Spinal cord (tissue), 10 donors: ENCODE data around the gene CENPI. TPM values are rescaled to one million over a fixed set of nuclear protein-coding genes. Genes with fewer than 3 reads are reported as not detected.
"Not testable (repeated sequence)": the region's sequence is repeated elsewhere in the genome, so short reads cannot be mapped to it uniquely, and the experiment has no call there.

ENCODE experiments used
- DNase-seq, 6 donors: peaks; one replicate each; pipeline versions ENCODE4 v3.0.0 to v3.0.0-alpha.2; 2013 to 2015; ENCODE audit warnings: low spot score in 6 of 6, low read depth in 4 of 6
- H3K27ac ChIP-seq: one replicate; pipeline ENCODE4 v1.5.1; 2013; ENCODE audit warnings: low read depth, low read length, control low read depth
- H3K27me3 ChIP-seq: one replicate; pipeline ENCODE4 v1.6.1; 2013; ENCODE audit warnings: low read length; ENCODE audit not compliant: control insufficient read depth, insufficient read depth
- H3K36me3 ChIP-seq: one replicate; pipeline ENCODE4 v1.6.1; 2013; ENCODE audit warnings: low read length; ENCODE audit not compliant: control insufficient read depth, insufficient read depth
- H3K4me1 ChIP-seq: one replicate; pipeline ENCODE4 v1.6.1; 2013; ENCODE audit warnings: low read length; ENCODE audit not compliant: control insufficient read depth, insufficient read depth
- H3K4me3 ChIP-seq: one replicate; pipeline ENCODE4 v1.5.1; 2013; ENCODE audit warnings: low read depth, low read length, control low read depth
- H3K9me3 ChIP-seq: one replicate; pipeline ENCODE4 v1.6.1; 2013; ENCODE audit warnings: low read length; ENCODE audit not compliant: control insufficient read depth, insufficient read depth
- WGBS: methylation state at CpG from one replicate; pipeline ENCODE4 v1.1.5; 2013; ENCODE audit warnings: missing lambda C conversion rate; ENCODE audit not compliant: insufficient coverage; 5-methylcytosine and 5-hydroxymethylcytosine counted together
- long read RNA-seq, 4 donors: transcript quantifications; one replicate each; lab custom pipeline, GENCODE V29; 2026
- polyA plus RNA-seq, 2 donors: library from polyadenylated mRNA; unstranded; fragments of 120-200 nt; gene quantifications; one replicate each; pipeline ENCODE4 v1.2.1, GENCODE V29; 2013; ENCODE audit not compliant: insufficient read length in 2 of 2
- total RNA-seq, 2 donors: library from RNA; depleted of rRNA in 1 of 2; stranded (reverse); fragments of 120-200 nt in 1 of 2; fragments of >200 nt in 1 of 2; gene quantifications; one replicate each; pipeline versions ENCODE4 v1.2.3 to v1.2.4, GENCODE V29; 2013 to 2014
- donor health status: healthy.

The CENPI gene, protein sequence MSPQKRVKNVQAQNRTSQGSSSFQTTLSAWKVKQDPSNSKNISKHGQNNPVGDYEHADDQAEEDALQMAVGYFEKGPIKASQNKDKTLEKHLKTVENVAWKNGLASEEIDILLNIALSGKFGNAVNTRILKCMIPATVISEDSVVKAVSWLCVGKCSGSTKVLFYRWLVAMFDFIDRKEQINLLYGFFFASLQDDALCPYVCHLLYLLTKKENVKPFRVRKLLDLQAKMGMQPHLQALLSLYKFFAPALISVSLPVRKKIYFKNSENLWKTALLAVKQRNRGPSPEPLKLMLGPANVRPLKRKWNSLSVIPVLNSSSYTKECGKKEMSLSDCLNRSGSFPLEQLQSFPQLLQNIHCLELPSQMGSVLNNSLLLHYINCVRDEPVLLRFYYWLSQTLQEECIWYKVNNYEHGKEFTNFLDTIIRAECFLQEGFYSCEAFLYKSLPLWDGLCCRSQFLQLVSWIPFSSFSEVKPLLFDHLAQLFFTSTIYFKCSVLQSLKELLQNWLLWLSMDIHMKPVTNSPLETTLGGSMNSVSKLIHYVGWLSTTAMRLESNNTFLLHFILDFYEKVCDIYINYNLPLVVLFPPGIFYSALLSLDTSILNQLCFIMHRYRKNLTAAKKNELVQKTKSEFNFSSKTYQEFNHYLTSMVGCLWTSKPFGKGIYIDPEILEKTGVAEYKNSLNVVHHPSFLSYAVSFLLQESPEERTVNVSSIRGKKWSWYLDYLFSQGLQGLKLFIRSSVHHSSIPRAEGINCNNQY
- total RNA-seq (10 to 100 TPM in 1 of 2 donors, 1 to 10 TPM in 1; 8.7 to 13.6 TPM), polyA plus RNA-seq (1 to 10 TPM; 4.2 to 5.2 TPM)
- long read RNA-seq, donor 1, result 0 reads
- long read RNA-seq, donor 2, result 0 reads
- long read RNA-seq, donor 3, result 0 reads
- long read RNA-seq, donor 4, result 0 reads

DNA sequence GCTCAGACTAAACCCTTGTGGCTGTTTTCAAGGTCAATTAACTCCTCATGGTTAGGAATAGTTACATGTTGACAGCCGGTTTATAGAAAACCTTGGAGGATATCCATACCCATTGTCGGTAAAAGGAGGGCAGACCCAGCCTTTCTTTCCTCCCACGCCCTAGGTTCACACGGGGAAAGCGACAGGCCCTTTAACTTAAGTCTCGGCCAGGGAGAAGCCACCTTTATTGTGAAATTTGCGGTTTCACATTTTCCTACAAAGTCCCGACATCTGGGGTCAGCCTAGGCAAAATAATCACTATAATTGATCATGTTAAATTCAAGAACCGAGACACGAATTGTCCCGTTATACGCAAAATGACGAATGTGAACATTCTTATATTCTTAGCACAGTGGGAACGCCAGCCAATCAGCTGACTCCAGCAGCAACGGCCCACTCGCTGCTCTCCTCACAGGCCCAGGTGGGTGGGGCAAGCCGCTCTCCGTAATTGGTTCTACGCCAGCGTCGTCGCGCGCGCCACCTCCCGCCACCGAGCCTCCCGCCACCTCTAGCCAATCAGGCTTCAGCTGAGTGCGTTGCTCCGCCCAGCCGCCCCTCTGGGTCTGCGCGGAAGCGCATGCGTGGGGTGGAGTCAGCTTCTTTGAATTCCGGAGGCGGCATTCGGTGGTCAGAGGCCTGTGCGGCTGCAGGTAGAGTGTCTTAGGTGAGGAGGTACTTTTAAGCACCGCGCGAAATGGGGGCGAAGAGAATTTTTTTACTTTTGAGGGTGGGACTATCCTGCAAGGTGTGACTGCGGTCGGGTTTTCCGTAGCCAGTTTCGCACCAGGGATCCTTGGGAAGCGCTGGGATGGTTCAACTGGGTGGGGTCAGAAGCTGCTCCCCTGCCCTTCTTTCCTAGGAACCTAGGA is at the start of gene CENPI:
Gene CENPI (plus strand): TSS at position 659 of the 908 bp plus-strand sequence. CDS start 2,867 bp downstream, outside the sequence.
- Histone ChIP-seq H3K27ac (peak within 1 kb of the TSS; percentile 75), H3K4me3 (peak within 1 kb of the TSS; percentile 62), H3K36me3 (no peaks in the 10 kb centered on the region), H3K27me3 (peaks cover 2% of the 10 kb centered on the region), H3K4me1 (no peaks in the 10 kb centered on the region), H3K9me3 (no peaks in the 10 kb centered on the region)
- WGBS, result 25% methylated on average over 47 of the region's 48 CpGs
- DNase-seq, result peak; percentile 49 to 97 (median 82)

DNA sequence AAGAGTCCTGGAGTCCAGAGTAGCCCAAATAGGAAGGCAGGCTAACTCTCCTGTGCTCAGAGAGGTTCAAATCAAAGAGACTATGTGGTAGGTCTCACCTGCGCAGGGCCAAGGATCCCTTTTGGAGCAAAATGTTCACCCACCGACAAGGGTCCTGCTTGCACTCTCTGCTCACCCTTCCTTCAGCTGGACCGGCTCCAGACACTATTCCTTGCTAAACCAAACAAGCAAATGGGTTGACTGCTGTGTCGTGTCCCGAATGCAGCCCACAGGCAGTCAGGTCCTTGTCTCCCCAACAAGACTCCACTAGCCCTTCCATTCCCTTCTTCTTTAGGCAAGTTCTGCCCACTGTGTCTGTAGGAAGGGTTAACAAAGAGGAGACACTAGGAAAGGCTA is 46.9 kb upstream of the CENPI start:
- H3K4me3 ChIP-seq, result peak overlapping the region; percentile 76
- H3K27me3 ChIP-seq, result no peaks in the 10 kb centered on the region
- H3K36me3 ChIP-seq, result no peaks in the 10 kb centered on the region
- WGBS, result 33% methylated on average over 4 of the region's 5 CpGs
- peak in 1 of 6 donors; percentile 2 for DNase-seq
- H3K9me3 ChIP-seq, result no peaks in the 10 kb centered on the region
- H3K27ac ChIP-seq, result no peak overlapping the region
- H3K4me1 ChIP-seq, result peaks cover 6% of the 10 kb centered on the region

DNA sequence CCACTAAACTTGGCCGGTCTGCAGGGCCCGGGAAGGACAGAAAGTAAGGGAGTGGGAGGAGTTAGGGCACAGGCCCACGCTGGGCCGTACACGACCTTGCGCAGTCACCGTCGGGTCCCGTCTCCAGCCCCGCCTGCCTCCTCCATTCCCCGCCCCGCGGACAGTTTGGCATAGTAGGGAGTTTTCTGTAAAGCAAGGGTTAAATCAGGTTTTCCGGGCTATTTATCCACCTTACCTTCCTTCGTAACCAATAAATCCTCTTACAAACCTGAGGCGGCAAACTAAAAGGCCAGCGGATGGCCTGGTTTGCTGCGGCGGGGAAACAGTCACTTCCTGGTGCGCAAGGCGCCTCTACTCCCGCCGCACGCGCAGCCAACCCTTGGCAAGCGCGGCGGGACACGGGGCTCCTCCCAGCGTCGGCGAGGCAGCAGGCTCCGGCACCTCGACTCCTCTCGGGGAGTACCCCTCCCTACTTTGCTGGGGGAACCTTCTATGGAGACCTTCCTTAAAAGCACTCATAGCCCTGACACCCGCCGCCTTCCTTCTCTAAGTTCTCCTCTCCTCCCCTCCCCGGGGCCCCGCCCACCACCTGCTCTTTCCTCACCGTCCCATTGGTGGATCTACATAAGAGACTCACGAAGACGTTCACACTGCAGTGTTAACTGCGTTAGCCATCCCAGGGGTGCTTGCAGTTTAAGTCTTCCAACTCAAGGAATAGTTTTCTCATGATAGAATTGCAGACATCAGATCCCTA is 46.3 kb upstream of the CENPI start, which contains the start of gene TRMT2B:
Gene TRMT2B (minus strand): TSS at position 563 of the 754 bp plus-strand sequence. CDS start 9,822 bp downstream, outside the sequence.
- H3K4me3 ChIP-seq, result peak within 1 kb of the TSS; percentile 76
- 23% methylated on average over 37 of the region's 43 CpGs for WGBS
- H3K36me3 ChIP-seq, result no peaks in the 10 kb centered on the region
- no peaks in the 10 kb centered on the region for H3K9me3 ChIP-seq
- peak within 1 kb of the TSS; percentile 57 for H3K27ac ChIP-seq
- H3K4me1 ChIP-seq, result peaks cover 6% of the 10 kb centered on the region
- peak; percentile 19 to 86 (median 35) for DNase-seq
- no peaks in the 10 kb centered on the region for H3K27me3 ChIP-seq

DNA sequence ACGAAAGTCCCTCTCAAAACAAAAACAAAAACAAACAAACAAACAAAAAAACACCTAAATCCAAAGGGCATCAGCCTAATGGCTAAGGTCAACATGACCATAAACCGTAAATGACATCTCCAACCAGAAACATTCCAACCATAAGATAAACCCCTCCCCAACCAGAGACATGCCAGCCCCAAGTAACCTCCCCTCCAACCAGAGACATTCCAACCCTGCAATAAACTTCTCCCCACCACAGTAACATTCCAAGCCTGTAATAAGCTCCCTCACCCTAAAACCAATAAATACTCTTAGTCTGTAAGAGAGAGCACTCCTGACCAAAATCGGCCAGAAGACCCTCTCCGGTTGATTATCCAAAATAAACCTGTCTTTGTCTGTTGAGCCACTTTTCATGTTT is 41.5 kb upstream of the CENPI start:
- H3K27me3 ChIP-seq, H3K4me1 ChIP-seq, H3K36me3 ChIP-seq, H3K4me3 ChIP-seq, H3K9me3 ChIP-seq, H3K27ac ChIP-seq, DNase-seq: not testable (repeated sequence)
- 84% methylated on average over 4 of the region's 4 CpGs for WGBS

DNA sequence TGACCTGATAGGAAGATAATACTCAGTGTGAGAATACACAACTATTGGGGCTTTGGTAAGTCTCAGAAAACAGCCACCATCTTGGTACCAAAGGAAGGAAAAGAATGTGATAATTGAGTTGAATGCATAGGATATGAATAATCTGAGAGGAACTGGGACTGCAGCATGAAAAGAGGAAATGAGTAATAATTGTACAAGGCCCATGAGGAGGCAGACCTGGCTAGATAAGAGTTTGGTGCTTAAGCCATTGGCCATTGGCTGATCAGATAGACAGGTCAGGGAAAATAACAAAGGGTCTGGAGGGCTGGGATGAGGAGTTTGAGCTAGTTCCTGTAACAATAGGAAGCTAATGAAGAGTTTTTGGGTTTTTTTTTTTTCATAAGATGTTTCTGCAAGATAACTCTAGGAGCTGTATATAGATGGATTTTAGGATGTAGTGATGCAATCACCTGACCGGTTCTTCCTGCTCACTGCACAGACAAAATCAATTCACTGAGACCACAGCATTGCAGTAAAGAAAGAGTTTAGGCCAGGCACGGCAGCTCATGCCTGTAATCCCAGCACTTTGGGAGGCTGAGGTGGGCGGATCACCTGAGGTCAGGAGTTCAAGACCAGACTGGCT is 40.8 kb upstream of the CENPI start:
- WGBS, result no CpG with 5 or more reads among the region's 3 CpGs
- no peak overlapping the region for H3K27ac ChIP-seq
- no peaks in the 10 kb centered on the region for H3K36me3 ChIP-seq
- no peaks in the 10 kb centered on the region for H3K4me1 ChIP-seq
- no peaks in the 10 kb centered on the region for H3K27me3 ChIP-seq
- no peak overlapping the region for H3K4me3 ChIP-seq
- no peaks in the 10 kb centered on the region for H3K9me3 ChIP-seq
- DNase-seq, result no peak

DNA sequence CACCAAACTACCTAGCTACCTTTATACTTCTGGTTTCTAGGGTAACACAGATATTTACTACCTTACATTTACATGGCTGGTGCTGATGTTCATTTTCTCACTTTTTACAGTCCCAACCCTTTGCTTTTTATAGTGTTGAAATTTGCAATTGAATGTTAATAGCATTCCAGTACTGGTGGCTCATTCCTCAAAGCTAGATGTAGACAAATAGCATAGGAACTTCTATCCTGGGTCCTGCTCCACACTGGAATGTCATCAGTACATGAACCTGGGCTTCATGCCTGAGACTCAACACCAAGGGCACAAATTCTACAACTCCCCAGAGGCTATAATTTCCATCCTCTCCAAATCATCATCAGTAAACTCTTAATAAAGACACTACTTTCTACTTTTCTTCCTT is 35.8 kb upstream of the CENPI start:
- no peaks in the 10 kb centered on the region for H3K4me1 ChIP-seq
- H3K27ac ChIP-seq, result no peak overlapping the region
- H3K4me3 ChIP-seq, result no peak overlapping the region
- no peaks in the 10 kb centered on the region for H3K9me3 ChIP-seq
- DNase-seq, result no peak
- H3K27me3 ChIP-seq, result no peaks in the 10 kb centered on the region
- H3K36me3 ChIP-seq, result no peaks in the 10 kb centered on the region

DNA sequence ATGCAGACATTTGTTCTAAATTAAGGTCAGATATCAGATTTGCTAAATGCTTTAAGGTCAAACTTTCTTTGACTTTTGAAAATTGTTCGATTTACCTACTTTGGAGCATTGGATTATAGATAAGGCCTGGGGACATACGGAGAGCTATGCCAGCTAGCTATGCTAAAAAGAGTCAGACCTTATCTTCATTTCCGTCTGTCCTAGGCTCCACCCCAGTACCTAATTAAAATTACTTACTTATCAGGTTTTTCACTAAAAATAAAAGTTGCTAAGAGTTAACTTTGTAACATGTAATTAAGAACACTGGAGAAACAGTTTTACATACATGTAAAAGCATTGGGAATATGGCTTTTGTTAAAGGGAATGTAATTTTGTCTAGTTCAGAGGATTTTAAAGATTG is 26.4 kb upstream of the CENPI start:
- H3K27me3 ChIP-seq, result no peaks in the 10 kb centered on the region
- H3K27ac ChIP-seq, result no peak overlapping the region
- no peaks in the 10 kb centered on the region for H3K9me3 ChIP-seq
- H3K4me3 ChIP-seq, result no peak overlapping the region
- H3K36me3 ChIP-seq, result no peaks in the 10 kb centered on the region
- H3K4me1 ChIP-seq, result no peaks in the 10 kb centered on the region
- no CpG with 5 or more reads among the region's 3 CpGs for WGBS
- no peak for DNase-seq

DNA sequence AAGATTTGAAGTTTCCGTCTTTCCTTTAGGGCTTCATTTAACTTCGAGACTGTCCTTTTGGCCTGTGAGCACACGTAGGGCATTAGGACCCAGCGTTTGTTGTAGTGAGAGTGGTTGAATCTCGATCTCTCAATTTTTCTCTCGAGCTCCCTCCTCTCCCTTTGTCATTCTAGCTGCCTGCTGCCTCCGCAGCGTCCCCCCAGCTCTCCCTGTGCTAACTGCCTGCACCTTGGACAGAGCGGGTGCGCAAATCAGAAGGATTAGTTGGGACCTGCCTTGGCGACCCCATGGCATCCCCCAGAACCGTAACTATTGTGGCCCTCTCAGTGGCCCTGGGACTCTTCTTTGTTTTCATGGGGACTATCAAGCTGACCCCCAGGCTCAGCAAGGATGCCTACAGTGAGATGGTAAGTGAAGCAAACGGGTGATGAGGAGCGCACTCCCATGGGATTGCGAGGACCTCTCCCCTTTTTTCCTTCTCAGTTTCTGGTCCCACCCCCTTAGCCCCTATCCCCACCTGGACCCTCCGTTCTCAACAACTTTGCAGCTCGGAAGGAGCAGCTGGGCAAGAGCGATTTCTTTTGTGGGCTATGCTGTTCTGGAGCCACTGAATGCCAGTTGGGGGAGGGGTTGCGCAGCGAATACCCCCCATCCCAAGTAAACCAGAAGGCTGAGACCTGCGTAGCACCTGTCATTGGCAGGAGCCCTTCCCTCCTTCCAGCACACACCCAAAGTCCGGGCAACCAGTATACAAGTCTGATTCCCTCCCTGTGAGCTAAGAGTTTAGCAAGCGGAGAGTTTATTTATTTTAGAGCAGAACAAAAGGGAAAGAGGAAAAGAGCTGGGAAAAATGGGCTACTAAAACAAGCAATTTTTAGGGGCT is 19.0 kb upstream of the CENPI start, which contains the start of gene TMEM35A:
Gene TMEM35A (plus strand): TSS at position 164 of the 883 bp plus-strand sequence. CDS start 124 bp downstream, at position 288.
- Histone ChIP-seq H3K9me3 (no peaks in the 10 kb centered on the region), H3K4me1 (peaks cover 4% of the 10 kb centered on the region), H3K4me3 (peak within 1 kb of the TSS; percentile 55), H3K27me3 (peaks cover 5% of the 10 kb centered on the region), H3K36me3 (no peaks in the 10 kb centered on the region), H3K27ac (peak within 1 kb of the TSS; percentile 50)
- peak in 3 of 6 donors; percentile 38 to 89 (median 80) for DNase-seq
- WGBS, result 13% methylated on average over 8 of the region's 23 CpGs
